K562 (cell line): ENCODE measurements around the gene OST4. TPM values are rescaled to one million over a fixed set of nuclear protein-coding genes. Genes with fewer than 3 reads are reported as not detected.
A peak's percentile ranks its signal among the peaks of the same experiment; 100 is the strongest.

Source experiments
- ATAC-seq: fragments of 200-7000 bp; cut with Tn5 transposase; 3 replicates; pipeline ENCODE4 v1.9.1; 2020; ENCODE audit warnings: moderate library complexity
- BruUV-seq: library from RNA; stranded (reverse); fragments of 400-500 nt; replicated peaks from 2 replicates; lab custom pipeline; 2021; lab: Mats Ljungman, UMichigan
- CTCF ChIA-PET: fragments of 300-600 bp; formaldehyde crosslinking; extraction: SDS; loops from one replicate; lab custom pipeline; 2021; ENCODE audit warnings: low intra/inter-chr PET ratio; lab: Yijun Ruan, JAX
- POLR2A ChIA-PET: fragments of 300-600, 350-650 bp; sonication (Branson Sonifier 250); formaldehyde crosslinking; extraction: SDS; loops from one replicate; lab custom pipeline; 2021; ENCODE audit warnings: antibody characterized with exemption, inconsistent platforms; lab: Yijun Ruan, JAX
- DNase-seq, 4 experiments: peaks; one replicate each; pipeline versions ENCODE4 v3.0.0 to v3.0.0-alpha.2; 2011 to 2018; ENCODE audit warnings: low spot score in 3 of 4, mixed read lengths in 3 of 4; ENCODE audit errors: extremely low read depth in 1 of 4
- FAIRE-seq: peaks from 2 replicates; lab custom pipeline; 2011; peaks lifted over from hg19 to GRCh38; lab: Jason Lieb, UNC
- H2AFZ ChIP-seq: 2 replicates; pipeline ENCODE4 v1.6.0; 2011; ENCODE audit warnings: low read depth, low read length, control low read depth, inconsistent platforms
- H3K27ac ChIP-seq: fragments of 200-600 bp; 3 replicates; pipeline ENCODE4 v1.8.0; 2011; ENCODE audit warnings: low read depth, mild to moderate bottlenecking, control low read depth, inconsistent platforms, low read length, moderate library complexity, mixed read lengths; ENCODE audit errors: extremely low read depth
- H3K27me3 ChIP-seq, 2 experiments: fragments of 300-600 bp in 1 of 2; 2 replicates in 1 of 2; 3 replicates in 1 of 2; pipeline versions ENCODE4 v1.6.0 to v1.8.0; 2011; ENCODE audit warnings: inconsistent platforms in 2 of 2, low read length in 2 of 2, mild to moderate bottlenecking in 1 of 2, mixed read lengths in 1 of 2, moderate library complexity in 1 of 2; ENCODE audit not compliant: control insufficient read depth in 2 of 2, insufficient read depth in 2 of 2
- H3K36me3 ChIP-seq: fragments of 300-600 bp; 3 replicates; pipeline ENCODE4 v1.8.0; 2011; ENCODE audit warnings: mild to moderate bottlenecking, low read length, inconsistent platforms; ENCODE audit not compliant: control insufficient read depth, insufficient read depth
- H3K4me1 ChIP-seq, 2 experiments: fragments of 200-600 bp in 1 of 2; replicated peaks in 1 of 2; 2 replicates in 1 of 2; 3 replicates in 1 of 2; pipeline versions ENCODE4 v1.5.1 to v1.8.0; 2011; ENCODE audit warnings: inconsistent platforms in 2 of 2, low read length in 2 of 2, mild to moderate bottlenecking in 1 of 2, mixed read lengths in 1 of 2, moderate library complexity in 1 of 2; ENCODE audit not compliant: control insufficient read depth in 2 of 2, insufficient read depth in 2 of 2
- H3K4me2 ChIP-seq: 2 replicates; pipeline ENCODE4 v1.6.1; 2011; ENCODE audit warnings: low read length, control low read depth, inconsistent platforms, mixed read lengths; ENCODE audit not compliant: insufficient read depth
- H3K4me3 ChIP-seq: fragments of 200-600 bp; sonication (generic), shearing (Covaris generic); 2 replicates; pipeline ENCODE4 v1.5.1; 2016; ENCODE audit warnings: control low read depth, inconsistent platforms
- H3K79me2 ChIP-seq: fragments of 200-600 bp; 3 replicates; pipeline ENCODE4 v1.8.0; 2011; ENCODE audit warnings: low read length, inconsistent platforms; ENCODE audit not compliant: control insufficient read depth, insufficient read depth
- H3K9ac ChIP-seq, 2 experiments: 2 replicates each; pipeline versions ENCODE4 v1.6.0 to v1.6.1; 2011; ENCODE audit warnings: low read depth in 2 of 2, low read length in 2 of 2, control low read depth in 1 of 2, inconsistent platforms in 1 of 2, mild to moderate bottlenecking in 1 of 2, mixed read lengths in 1 of 2; ENCODE audit not compliant: insufficient read depth in 1 of 2
- H3K9me1 ChIP-seq: one replicate; pipeline ENCODE4 v1.6.0; 2011; ENCODE audit warnings: inconsistent platforms, mild to moderate bottlenecking, low read length, moderate library complexity; ENCODE audit not compliant: control insufficient read depth, insufficient read depth
- H3K9me3 ChIP-seq: replicated peaks from 2 replicates; pipeline ENCODE4 v1.5.1; 2011; ENCODE audit warnings: low read depth, low read length, inconsistent platforms; ENCODE audit not compliant: control insufficient read depth, insufficient read depth
- H4K20me1 ChIP-seq: replicated peaks from 2 replicates; pipeline ENCODE4 v1.6.1; 2011; ENCODE audit warnings: low read length, inconsistent platforms, mixed read lengths; ENCODE audit not compliant: control insufficient read depth, insufficient read depth
- CBFA2T3 ChIP-seq: fragments of 450-650 bp; IDR thresholded peaks from 2 replicates; pipeline ENCODE4 v1.6.1; 2017
- CEBPG ChIP-seq, 3 experiments: fragments of 200-800 bp in 1 of 3; sonication (Bioruptor generic) in 1 of 3; sonication (generic) in 1 of 3; formaldehyde crosslinking in 1 of 3; IDR thresholded peaks in 2 of 3; conservative IDR thresholded peaks in 1 of 3; 2 replicates each; pipeline versions ENCODE4 v1.6.1 to v1.8.0; 2016 to 2022; ENCODE audit warnings: missing compliant biosample characterization in 2 of 3, missing genetic modification characterization in 2 of 3, mild to moderate bottlenecking in 1 of 3, missing genetic modification reagents in 1 of 3
- NFE2 ChIP-seq: IDR thresholded peaks from 2 replicates; pipeline ENCODE4 v1.6.1; 2014; ENCODE audit warnings: antibody characterized with exemption, low read depth
- NR4A1 ChIP-seq, 2 experiments: fragments of 250-450 bp in 1 of 2; fragments of 450-650 bp in 1 of 2; sonication (Bioruptor Pico) in 1 of 2; IDR thresholded peaks; 2 replicates each; pipeline versions ENCODE4 v1.4.0 to v1.6.1; 2016 to 2020; ENCODE audit warnings: mild to moderate bottlenecking in 2 of 2, missing compliant biosample characterization in 1 of 2, missing genetic modification characterization in 1 of 2, moderate library complexity in 1 of 2
- PCBP1 ChIP-seq: fragments of 200-400 bp; formaldehyde crosslinking; IDR thresholded peaks from 2 replicates; pipeline ENCODE4 v1.6.1; 2018; ENCODE audit warnings: mild to moderate bottlenecking, low read depth, low read length; ENCODE audit not compliant: poor library complexity, severe bottlenecking
- POLR2A ChIP-seq: fragments of 450-650 bp; conservative IDR thresholded peaks from 2 replicates; pipeline ENCODE4 v1.6.1; 2016
- PRPF4 ChIP-seq: fragments of 200-400 bp; formaldehyde crosslinking; IDR thresholded peaks from one replicate; pipeline ENCODE4 v1.6.1; 2017; ENCODE audit warnings: low read length, low read depth, mild to moderate bottlenecking; ENCODE audit not compliant: insufficient read depth, poor library complexity, severe bottlenecking
- ZNF592 ChIP-seq: fragments of 450-650 bp; IDR thresholded peaks from 2 replicates; pipeline ENCODE4 v1.6.1; 2017; ENCODE audit warnings: antibody characterized with exemption, mild to moderate bottlenecking
- WGBS: fragments of 100-300 bp; shearing (Covaris generic); methylation state at CpG from one replicate; pipeline ENCODE4 v1.1.6; 2016; ENCODE audit warnings: low coverage, mixed read lengths; ENCODE audit not compliant: insufficient coverage; ENCODE audit errors: missing lambda C conversion rate; 5-methylcytosine and 5-hydroxymethylcytosine counted together
- in situ Hi-C: fragments of 300-500 bp; cut with MboI; formaldehyde crosslinking; loops from 4 replicates; pipeline ENCODE4 v1.15.0; 2018; ENCODE audit warnings: inconsistent platforms, mixed read lengths
- intact Hi-C: fragments of 100-400 bp; cut with micrococcal nuclease; formaldehyde crosslinking; loops from 2 replicates; pipeline ENCODE4 v1.14.2; 2022
- polyA plus RNA-seq, 8 experiments: library from polyadenylated mRNA; depleted of rRNA in 4 of 8; stranded (reverse) in 5 of 8; unstranded in 3 of 8; fragments of >200 nt; fragmentation: Nextera tagmentation in 2 of 8; fragmentation: Illumina TruSeq in 1 of 8; extraction: Ambion mirVana in 2 of 8; extraction: Trizol in 1 of 8; gene quantifications; 2 replicates each; pipeline versions ENCODE4 v1.2.1 to v1.2.3, GENCODE V29; 2011 to 2014; ENCODE audit warnings: inconsistent platforms in 1 of 8, missing spikeins in 1 of 8
- total RNA-seq, 7 experiments: library from RNA; depleted of rRNA in 6 of 7; stranded (reverse); fragments of >200 nt in 6 of 7; fragmentation: Illumina TruSeq in 2 of 7; extraction: Trizol in 2 of 7; gene quantifications; 2 replicates each; pipeline versions ENCODE4 v1.2.1 to v1.2.3, GENCODE V29; 2011 to 2021; ENCODE audit warnings: low replicate concordance in 1 of 7

OST4 gene
- total and polyA plus RNA-seq, 9 of the 15 experiments (the other 6 are each of a cell fraction or from before 2014, with no cell fraction given): 186 to 1,155 (median 355) TPM

- ChIA-PET CTCF (no interaction called here), POLR2A (interaction anchor here (0.9 to 3.6 kb wide), 3 partner anchors 9 to 13 kb away, joined by 4 to 11 read pairs (median 4); no protein-coding TSS in a partner anchor)
- no TSS peak for BruUV-seq
- Histone ChIP-seq H3K4me2 (no peak overlapping the region), H3K27ac (no peak overlapping the region), H3K9ac (peak overlapping the region in 1 of 2 experiments; percentile 47; a peak in 2 of 4 replicates), H3K27me3 (no peaks in the 10 kb centered on the region), H3K4me1 (peaks cover 39 to 49% of the 10 kb centered on the region in 2 experiments), H3K9me1 (no peaks in the 10 kb centered on the region), H3K9me3 (no peaks in the 10 kb centered on the region), H3K79me2 (peaks cover 3% of the 10 kb centered on the region; the same call in 2 of the 3 replicates), H4K20me1 (no peaks in the 10 kb centered on the region), H3K4me3 (no peak overlapping the region), H3K36me3 (no peaks in the 10 kb centered on the region; the same call in 2 of the 3 replicates), H2AFZ (no peak overlapping the region)
- intact Hi-C loops: no loop called here
- 88% methylated on average over 23 of the region's 24 CpGs for WGBS
- DNase-seq (no peak), FAIRE-seq (no peak), ATAC-seq (no peak)
- TF ChIP-seq NFE2 (no peak), PRPF4 (no peak), CEBPG (CRISPR knock-in tag; IDR thresholded peaks at IDR 0.05) (no peak), CEBPG (tag; conservative IDR thresholded peaks at IDR 0.05 in 1 of 2, IDR thresholded peaks at IDR 0.05 in 1 of 2) (no peak), CBFA2T3 (no peak), PCBP1 (no peak), ZNF592 (no peak), POLR2A (no peak), NR4A1 (CRISPR knock-in tag; IDR thresholded peaks at IDR 0.05) (no peak), NR4A1 (tag; IDR thresholded peaks at IDR 0.05) (no peak)
- in situ Hi-C loops: no loop called here
Observed at GRCh38 chr2:27094353-27094984, 23.0 kb upstream of the OST4 start.
